Sigmoid colon (tissue), 7 donors: ENCODE measurements around the gene KLHL2. TPM values are rescaled to one million over a fixed set of nuclear protein-coding genes. Genes with fewer than 3 reads are reported as not detected.

Source experiments
- DNase-seq: peaks from one replicate; pipeline ENCODE4 v3.0.0-alpha.2; 2019
- H3K27ac ChIP-seq, 4 donors: fragments of 200-600 bp; sonication (generic); one replicate each; pipeline ENCODE4 v1.5.1; 2016 to 2019; ENCODE audit warnings: mild to moderate bottlenecking in 1 of 4
- H3K27me3 ChIP-seq, 3 donors: fragments of 200-600 bp; sonication (generic); one replicate each; pipeline ENCODE4 v1.5.1; 2019; ENCODE audit warnings: mild to moderate bottlenecking in 1 of 3
- H3K36me3 ChIP-seq, 4 donors: fragments of 200-600 bp; sonication (generic); one replicate each; pipeline ENCODE4 v1.5.1; 2016 to 2019
- H3K4me1 ChIP-seq, 4 donors: fragments of 200-600 bp; sonication (generic); one replicate each; pipeline ENCODE4 v1.5.1; 2017 to 2019
- H3K4me3 ChIP-seq, 4 donors: fragments of 200-600 bp; sonication (generic); one replicate each; pipeline ENCODE4 v1.5.1; 2017 to 2019; ENCODE audit warnings: mild to moderate bottlenecking in 2 of 4, moderate library complexity in 1 of 4
- H3K9me3 ChIP-seq, 4 donors: fragments of 200-600 bp in 3 of 4; sonication (generic) in 3 of 4; one replicate each; pipeline versions ENCODE4 v1.5.1 to v1.6.1; 2013 to 2019
- EP300 ChIP-seq, 4 donors: sonication (generic); formaldehyde crosslinking; IDR thresholded peaks; one replicate each; pipeline ENCODE4 v1.6.1; 2017; ENCODE audit warnings: antibody characterized with exemption in 4 of 4
- POLR2A ChIP-seq, 2 donors: fragments of 450-650 bp; IDR thresholded peaks; one replicate each; pipeline ENCODE4 v1.6.1; 2016; ENCODE audit warnings: antibody characterized with exemption in 2 of 2, mild to moderate bottlenecking in 2 of 2, moderate library complexity in 2 of 2
- POLR2AphosphoS5 ChIP-seq, 4 donors: sonication (generic); formaldehyde crosslinking; IDR thresholded peaks; one replicate each; pipeline ENCODE4 v1.6.1; 2017; ENCODE audit warnings: antibody characterized with exemption in 4 of 4
- WGBS, 2 donors: extraction: QIAGEN DNeasy Blood & Tissue Kit; methylation state at CpG; one replicate each; pipeline ENCODE4 v1.1.7; 2013; 5-methylcytosine and 5-hydroxymethylcytosine counted together
- intact Hi-C: fragments of 100-400 bp; cut with DNase I; formaldehyde crosslinking; loops from one replicate; pipeline ENCODE4 v1.15.1; 2023
- polyA plus RNA-seq, 3 donors: library from polyadenylated mRNA; stranded (reverse); fragments of 200-250 nt; gene quantifications; one replicate each; pipeline ENCODE4 v1.2.3, GENCODE V29; 2013
- total RNA-seq, 4 donors: library from RNA; depleted of rRNA; stranded (reverse); fragments of >200 nt; gene quantifications; one replicate each; pipeline ENCODE4 v1.1.0, GENCODE V29; 2016
- TF ChIP-seq, protein P1 (sequence below), 4 experiments: fragments of 450-650 bp in 3 of 4; fragments of 200-600 bp in 1 of 4; IDR thresholded peaks; one replicate each; pipeline ENCODE4 v1.5.1; 2016 to 2019; ENCODE audit warnings: antibody characterized with exemption in 4 of 4, mild to moderate bottlenecking in 3 of 4, moderate library complexity in 2 of 4
- donor health status: healthy with polysubstance abuse.
- donor health status: Bipolar disorder and iron deficiency.
- donor health status: healthy.

KLHL2 gene
- total and polyA plus RNA-seq, 7 donors, result 9.2 to 25.7 (median 14.4) TPM

DNA sequence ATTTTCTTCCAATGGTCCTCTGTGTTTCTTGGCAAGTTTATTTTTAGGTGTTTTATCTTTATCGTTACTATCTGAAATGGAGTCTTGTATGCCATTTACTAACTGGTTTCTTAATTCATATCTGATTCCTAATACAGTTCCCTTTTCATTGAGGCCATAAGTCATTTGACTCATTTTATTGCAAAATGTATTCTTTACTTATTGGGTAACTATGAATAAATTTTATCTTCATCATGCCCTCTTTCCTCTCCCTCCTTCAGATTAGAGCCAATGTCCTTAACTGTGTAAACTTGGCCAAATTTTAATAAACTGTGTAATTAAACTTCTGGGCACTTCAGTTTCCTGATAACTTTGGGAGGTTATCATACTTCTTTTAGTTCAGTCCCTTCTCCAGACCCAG, 100.8 kb downstream of the KLHL2 start:
- no peaks in the 10 kb centered on the region for H3K9me3 ChIP-seq
- 89 to 95% methylated on average over 1 of the region's 1 CpG for WGBS, 2 donors
- TF ChIP-seq EP300 (IDR thresholded peaks at IDR 0.05), result no peak
- TF ChIP-seq, protein P1, sequence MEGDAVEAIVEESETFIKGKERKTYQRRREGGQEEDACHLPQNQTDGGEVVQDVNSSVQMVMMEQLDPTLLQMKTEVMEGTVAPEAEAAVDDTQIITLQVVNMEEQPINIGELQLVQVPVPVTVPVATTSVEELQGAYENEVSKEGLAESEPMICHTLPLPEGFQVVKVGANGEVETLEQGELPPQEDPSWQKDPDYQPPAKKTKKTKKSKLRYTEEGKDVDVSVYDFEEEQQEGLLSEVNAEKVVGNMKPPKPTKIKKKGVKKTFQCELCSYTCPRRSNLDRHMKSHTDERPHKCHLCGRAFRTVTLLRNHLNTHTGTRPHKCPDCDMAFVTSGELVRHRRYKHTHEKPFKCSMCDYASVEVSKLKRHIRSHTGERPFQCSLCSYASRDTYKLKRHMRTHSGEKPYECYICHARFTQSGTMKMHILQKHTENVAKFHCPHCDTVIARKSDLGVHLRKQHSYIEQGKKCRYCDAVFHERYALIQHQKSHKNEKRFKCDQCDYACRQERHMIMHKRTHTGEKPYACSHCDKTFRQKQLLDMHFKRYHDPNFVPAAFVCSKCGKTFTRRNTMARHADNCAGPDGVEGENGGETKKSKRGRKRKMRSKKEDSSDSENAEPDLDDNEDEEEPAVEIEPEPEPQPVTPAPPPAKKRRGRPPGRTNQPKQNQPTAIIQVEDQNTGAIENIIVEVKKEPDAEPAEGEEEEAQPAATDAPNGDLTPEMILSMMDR (IDR thresholded peaks at IDR 0.05), result no peak
- TF ChIP-seq POLR2AphosphoS5 (IDR thresholded peaks at IDR 0.05), result no peak
- no peak for TF ChIP-seq POLR2A (IDR thresholded peaks at IDR 0.05)
- no peaks in the 10 kb centered on the region for H3K4me1 ChIP-seq
- no peaks in the 10 kb centered on the region for H3K27me3 ChIP-seq
- H3K4me3 ChIP-seq, result no peak overlapping the region
- intact Hi-C loops, result no loop called here
- no peak overlapping the region for H3K27ac ChIP-seq
- DNase-seq, result no peak
- peaks cover 0 to 10% (median 2%) of the 10 kb centered on the region in 4 donors for H3K36me3 ChIP-seq

DNA sequence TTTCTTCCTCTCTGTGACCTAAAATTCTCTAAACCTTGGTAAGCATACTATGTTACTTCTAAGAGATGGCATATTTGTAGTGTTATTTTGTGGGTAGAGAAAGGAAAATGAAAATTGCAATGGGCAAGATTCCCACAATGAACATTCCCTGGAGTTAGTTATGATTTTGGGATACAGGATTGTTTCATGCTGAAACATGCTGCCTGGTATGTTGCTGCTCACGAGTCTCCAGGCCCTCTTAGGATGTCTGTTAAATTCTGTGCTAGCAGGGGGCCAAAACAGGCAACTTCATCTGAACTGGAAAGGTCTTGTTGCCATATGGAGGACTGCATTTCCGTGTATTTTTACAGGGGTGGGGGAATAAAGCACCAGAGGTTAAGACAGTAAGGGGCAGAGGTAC, 101.2 kb downstream of the KLHL2 start:
- Histone ChIP-seq H3K4me1 (no peaks in the 10 kb centered on the region), H3K27ac (no peak overlapping the region), H3K9me3 (no peaks in the 10 kb centered on the region), H3K36me3 (peaks cover 0 to 10% (median 2%) of the 10 kb centered on the region in 4 donors), H3K27me3 (no peaks in the 10 kb centered on the region), H3K4me3 (no peak overlapping the region)
- intact Hi-C loops, result no loop called here
- DNase-seq, result no peak
- TF ChIP-seq, protein P1 (IDR thresholded peaks at IDR 0.05), result no peak
- TF ChIP-seq POLR2AphosphoS5 (IDR thresholded peaks at IDR 0.05), result no peak
- TF ChIP-seq POLR2A (IDR thresholded peaks at IDR 0.05), result no peak
- no peak for TF ChIP-seq EP300 (IDR thresholded peaks at IDR 0.05)
- 92 to 93% methylated on average over 2 of the region's 2 CpGs for WGBS, 2 donors

DNA sequence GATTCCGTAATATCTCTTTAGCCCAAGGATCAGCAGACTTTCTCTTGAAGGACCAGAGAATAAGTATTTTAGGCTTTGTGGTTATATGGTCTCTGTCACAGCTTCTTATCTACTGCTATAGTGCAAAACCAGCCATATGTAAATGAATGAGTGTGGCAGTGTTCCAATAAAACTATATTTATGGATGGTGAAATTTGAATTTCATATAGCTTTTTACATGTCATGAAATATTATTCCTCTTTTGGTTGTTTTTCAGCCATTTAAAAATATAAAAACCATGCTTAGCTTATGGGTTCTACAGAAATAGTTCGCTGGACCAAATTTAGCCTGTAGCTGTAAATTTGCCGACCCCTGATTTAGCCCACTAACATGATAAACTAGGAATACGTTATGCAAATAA, 102.1 kb downstream of the KLHL2 start:
- intact Hi-C loops, result no loop called here
- no peaks in the 10 kb centered on the region for H3K9me3 ChIP-seq
- peaks cover 0 to 10% (median 2%) of the 10 kb centered on the region in 4 donors for H3K36me3 ChIP-seq

DNA sequence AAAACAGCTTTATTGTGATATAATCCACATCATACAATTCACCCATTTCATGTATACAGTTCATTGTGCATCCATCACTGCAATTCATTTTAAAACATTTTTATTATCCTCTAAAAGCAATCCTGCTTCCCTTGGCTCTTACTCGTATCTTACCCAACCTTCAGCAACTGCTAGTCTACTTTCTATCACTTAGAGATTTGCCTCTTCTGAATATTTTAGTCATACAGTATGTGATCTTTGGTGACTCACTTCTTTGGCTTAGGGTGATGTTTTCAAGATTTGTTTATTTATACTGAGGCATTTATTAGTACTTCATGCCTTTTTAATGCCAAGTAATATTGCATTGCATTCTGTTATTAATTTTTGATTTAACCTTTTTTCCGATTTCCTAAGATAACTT, 105.1 kb downstream of the KLHL2 start:
- peaks cover 0 to 10% (median 2%) of the 10 kb centered on the region in 4 donors for H3K36me3 ChIP-seq
- H3K4me3 ChIP-seq, result no peak overlapping the region
- no peaks in the 10 kb centered on the region for H3K9me3 ChIP-seq
- intact Hi-C loops, result no loop called here
- H3K27ac ChIP-seq, result no peak overlapping the region
- TF ChIP-seq, protein P1 (IDR thresholded peaks at IDR 0.05), result no peak
- TF ChIP-seq POLR2A (IDR thresholded peaks at IDR 0.05), result no peak
- no peak for TF ChIP-seq POLR2AphosphoS5 (IDR thresholded peaks at IDR 0.05)
- no peak for TF ChIP-seq EP300 (IDR thresholded peaks at IDR 0.05)
- H3K27me3 ChIP-seq, result no peaks in the 10 kb centered on the region
- no peak for DNase-seq
- H3K4me1 ChIP-seq, result no peaks in the 10 kb centered on the region
- WGBS, 2 donors, result 89 to 90% methylated on average over 2 of the region's 2 CpGs

More for the DNA sequence above, 102.1 kb downstream of the KLHL2 start:
- Histone ChIP-seq H3K4me3 (no peak overlapping the region), H3K4me1 (no peaks in the 10 kb centered on the region), H3K27ac (no peak overlapping the region), H3K27me3 (no peaks in the 10 kb centered on the region)
- no peak for DNase-seq
- WGBS, 2 donors, result 97 to 99% methylated on average over 4 of the region's 4 CpGs
- no peak for TF ChIP-seq POLR2A (IDR thresholded peaks at IDR 0.05)
- TF ChIP-seq POLR2AphosphoS5 (IDR thresholded peaks at IDR 0.05), result no peak
- no peak for TF ChIP-seq EP300 (IDR thresholded peaks at IDR 0.05)
- TF ChIP-seq, protein P1 (IDR thresholded peaks at IDR 0.05), result no peak

DNA sequence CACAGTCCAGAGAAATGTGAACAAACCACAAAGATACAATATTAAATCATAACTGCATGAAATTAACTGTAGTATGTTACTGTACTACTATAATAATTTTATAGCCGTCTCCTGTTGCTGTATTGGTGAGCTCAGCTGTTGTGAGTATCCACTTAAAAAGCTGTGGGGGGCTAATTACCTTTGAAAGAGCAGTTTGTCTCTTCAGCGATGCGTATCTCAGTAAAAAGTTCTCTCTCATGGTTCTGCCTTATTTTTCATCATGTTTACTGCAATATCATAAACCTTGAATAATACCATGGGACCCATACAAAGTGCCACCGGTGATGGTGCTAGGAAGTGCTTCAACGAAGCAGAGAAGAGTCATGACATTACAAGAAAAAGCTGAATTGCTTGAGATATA, 111.7 kb downstream of the KLHL2 start:
- no peak for DNase-seq
- WGBS, 2 donors, result 97% methylated on average over 5 of the region's 5 CpGs
- Histone ChIP-seq H3K4me1 (no peaks in the 10 kb centered on the region), H3K4me3 (no peak overlapping the region), H3K27me3 (no peaks in the 10 kb centered on the region), H3K27ac (no peak overlapping the region), H3K9me3 (no peaks in the 10 kb centered on the region), H3K36me3 (no peaks in the 10 kb centered on the region)
- intact Hi-C loops, result no loop called here
- TF ChIP-seq EP300 (IDR thresholded peaks at IDR 0.05) (no peak), POLR2AphosphoS5 (IDR thresholded peaks at IDR 0.05) (no peak), POLR2A (IDR thresholded peaks at IDR 0.05) (no peak)
- TF ChIP-seq, protein P1 (IDR thresholded peaks at IDR 0.05), result no peak
